Activated CD8-positive, alpha-beta memory T cell treated with anti-CD3 and anti-CD28 coated beads for 48 hours (primary cell): ENCODE data around the gene C1QL3.

Experiments used
- DNase-seq, 3 experiments: peaks; one replicate each; pipeline ENCODE4 v3.0.0-alpha.2; 2020; ENCODE audit warnings: low read depth in 2 of 3, low spot score in 2 of 3

The C1QL3 gene

GRCh38 chr10:16521311-16522016 is at the start of gene C1QL3:
Gene C1QL3 (minus strand): TSS chr10:16521879. CDS start chr10:16521065, 814 bp downstream.
- DNase-seq, result no peak

GRCh38 chr10:16570731-16571130 is 49.1 kb upstream of the C1QL3 start:
- DNase-seq, result no peak

GRCh38 chr10:16566202-16566805 is 44.6 kb upstream of the C1QL3 start:
- DNase-seq, result no peak

GRCh38 chr10:16565604-16566003 is 43.9 kb upstream of the C1QL3 start:
- DNase-seq, result no peak

- no peak for DNase-seq
Observed at GRCh38 chr10:16562891-16563290, 41.2 kb upstream of the C1QL3 start.

GRCh38 chr10:16559236-16559773 is 37.6 kb upstream of the C1QL3 start:
- no peak for DNase-seq

GRCh38 chr10:16547973-16548372 is 26.3 kb upstream of the C1QL3 start:
- no peak for DNase-seq

- DNase-seq, result no peak
Observed at GRCh38 chr10:16545116-16545736, 23.5 kb upstream of the C1QL3 start.

- DNase-seq, result no peak
Observed at GRCh38 chr10:16544591-16544990, 22.9 kb upstream of the C1QL3 start.

GRCh38 chr10:16544099-16544498 is 22.4 kb upstream of the C1QL3 start:
- no peak for DNase-seq

- DNase-seq, result no peak
Observed at GRCh38 chr10:16536155-16536554, 14.5 kb upstream of the C1QL3 start.

- no peak for DNase-seq
Observed at GRCh38 chr10:16529853-16530252, 8.2 kb upstream of the C1QL3 start.

GRCh38 chr10:16527452-16527851 is 5.8 kb upstream of the C1QL3 start:
- no peak for DNase-seq

- DNase-seq, result peak in 2 of 3 experiments; percentile 9 to 23
Observed at GRCh38 chr10:16520900-16521299, 779 bp downstream of the C1QL3 start.

GRCh38 chr10:16519908-16520861 is 1.5 kb downstream of the C1QL3 start:
- DNase-seq, result peak in 1 of 3 experiments; percentile 3

- DNase-seq, result no peak
Observed at GRCh38 chr10:16519250-16519907, 2.3 kb downstream of the C1QL3 start.

GRCh38 chr10:16518822-16519221 is 2.9 kb downstream of the C1QL3 start:
- no peak for DNase-seq

- DNase-seq, result no peak
Observed at GRCh38 chr10:16510843-16511242, 10.8 kb downstream of the C1QL3 start.

- no peak for DNase-seq
Observed at GRCh38 chr10:16509996-16510395, 11.7 kb downstream of the C1QL3 start.

- DNase-seq, result no peak
Observed at GRCh38 chr10:16505161-16505560, 16.5 kb downstream of the C1QL3 start.
